Endothelial cell (in vitro differentiated cells): ENCODE results near the gene SERINC2. TPM values are rescaled to one million over a fixed set of nuclear protein-coding genes. Genes with fewer than 3 reads are reported as not detected.
"Not testable (repeated sequence)": the region's sequence is repeated elsewhere in the genome, so short reads cannot be mapped to it uniquely, and the experiment has no call there.

Experiments
- DNase-seq: peaks from one replicate; pipeline ENCODE4 v3.0.0; 2021; ENCODE audit warnings: low spot score
- H3K27ac Mint-ChIP-seq: one replicate; pipeline ENCODE4 v1.8.0; 2021; ENCODE audit warnings: mixed read lengths, inconsistent platforms; ENCODE audit not compliant: unreplicated experiment
- H3K27me3 Mint-ChIP-seq: one replicate; pipeline ENCODE4 v1.8.0; 2021; ENCODE audit warnings: mild to moderate bottlenecking, moderate library complexity, mixed read lengths, inconsistent platforms; ENCODE audit not compliant: unreplicated experiment
- H3K36me3 Mint-ChIP-seq: one replicate; pipeline ENCODE4 v1.8.0; 2021; ENCODE audit warnings: mild to moderate bottlenecking, low read depth, mixed read lengths, inconsistent platforms; ENCODE audit not compliant: unreplicated experiment
- H3K4me1 Mint-ChIP-seq: one replicate; pipeline ENCODE4 v1.8.0; 2021; ENCODE audit warnings: mild to moderate bottlenecking, mixed read lengths, inconsistent platforms; ENCODE audit not compliant: unreplicated experiment
- H3K4me3 Mint-ChIP-seq: one replicate; pipeline ENCODE4 v1.8.0; 2021; ENCODE audit warnings: mild to moderate bottlenecking, mixed read lengths, inconsistent platforms; ENCODE audit not compliant: unreplicated experiment
- H3K9me3 Mint-ChIP-seq: one replicate; pipeline ENCODE4 v1.8.0; 2021; ENCODE audit warnings: mixed read lengths, inconsistent platforms; ENCODE audit not compliant: unreplicated experiment
- CTCF ChIP-seq: fragments of 200-600 bp; sonication (generic); IDR thresholded peaks from one replicate; pipeline ENCODE4 v1.5.0; 2021; ENCODE audit warnings: antibody characterized with exemption; ENCODE audit not compliant: unreplicated experiment
- total RNA-seq: library from RNA; stranded (reverse); fragmentation: NEBNext Ultra II Directional; extraction: Animal tissue kit (Norgen Biotek cat#: 25700); gene quantifications from one replicate; pipeline ENCODE4 v1.2.1, GENCODE V29; 2021; ENCODE audit not compliant: unreplicated experiment

The SERINC2 gene
- total RNA-seq, 1 donor from 2014 or later: 23.6 TPM

DNA sequence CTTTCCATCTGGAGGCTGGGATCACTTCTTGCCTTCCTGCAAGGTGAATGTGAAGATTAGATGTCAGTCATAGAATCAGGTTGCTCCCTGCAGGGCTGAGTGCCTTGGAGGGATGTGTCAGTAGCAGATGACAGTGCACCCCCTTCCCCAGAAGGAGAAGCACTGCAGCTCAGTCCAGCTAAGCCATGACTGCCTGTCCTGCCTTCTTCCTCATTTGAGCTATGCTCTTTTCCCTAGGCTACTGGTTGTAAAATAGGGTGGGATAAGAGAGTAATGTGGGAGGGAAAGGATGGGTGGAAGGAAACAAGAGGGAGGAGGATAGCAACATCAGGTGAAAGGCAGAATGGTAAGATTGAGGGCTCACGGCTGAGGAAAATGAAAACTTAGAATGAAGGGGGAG lies 29.0 kb upstream of the SERINC2 start:
- Mint-ChIP-seq H3K4me3 (no peak overlapping the region), H3K9me3 (no peaks in the 10 kb centered on the region), H3K36me3 (no peaks in the 10 kb centered on the region), H3K27ac (no peak overlapping the region), H3K4me1 (peaks cover 10% of the 10 kb centered on the region), H3K27me3 (peaks cover 5% of the 10 kb centered on the region)
- no peak for TF ChIP-seq CTCF
- DNase-seq: no peak

GRCh38 chr1:31386576-31387243 lies 26.3 kb upstream of the SERINC2 start:
- H3K4me1 Mint-ChIP-seq, H3K36me3 Mint-ChIP-seq, H3K4me3 Mint-ChIP-seq, H3K9me3 Mint-ChIP-seq, H3K27ac Mint-ChIP-seq, DNase-seq, H3K27me3 Mint-ChIP-seq: not testable (repeated sequence)

DNA sequence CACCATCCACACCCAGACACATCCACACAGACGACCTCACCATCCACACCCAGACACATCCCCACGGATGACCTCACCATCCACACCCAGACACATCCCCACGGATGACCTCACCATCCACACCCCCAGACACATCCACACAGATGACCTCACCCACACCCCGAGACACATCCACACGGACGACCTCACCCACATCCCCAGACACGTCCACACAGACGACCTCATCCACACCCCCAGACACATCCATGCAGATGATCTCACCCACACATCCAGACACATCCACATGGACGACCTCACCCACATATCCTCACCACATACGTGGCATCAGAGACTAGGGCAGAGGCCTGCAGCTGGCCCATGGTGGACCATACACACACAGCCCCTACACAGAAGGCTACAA lies 25.4 kb upstream of the SERINC2 start:
- Mint-ChIP-seq H3K4me1 (peaks cover 2% of the 10 kb centered on the region), H3K9me3 (no peaks in the 10 kb centered on the region), H3K36me3 (no peaks in the 10 kb centered on the region), H3K27ac (no peak overlapping the region), H3K27me3 (peaks cover 5% of the 10 kb centered on the region), H3K4me3 (no peak overlapping the region)
- DNase-seq: no peak
- no peak for TF ChIP-seq CTCF

DNA sequence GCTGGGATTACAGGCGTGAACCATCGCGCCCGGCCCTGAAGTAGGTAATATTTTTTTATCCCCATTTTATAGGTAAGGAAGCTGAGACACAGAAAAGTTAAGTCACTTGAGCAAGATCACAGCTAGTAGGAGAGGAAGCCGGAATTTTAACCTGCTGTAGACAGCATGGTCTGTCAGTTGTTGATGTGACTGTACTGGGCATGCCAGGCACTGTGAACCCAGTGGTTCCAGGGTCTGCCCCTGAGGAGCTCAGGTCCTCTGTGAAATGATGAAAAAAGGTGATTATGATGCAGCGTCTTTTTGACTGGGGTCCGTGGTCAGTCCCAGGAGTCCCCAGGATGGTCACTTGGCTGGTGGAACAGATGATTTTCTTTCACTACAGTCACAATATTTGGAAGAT lies 23.4 kb upstream of the SERINC2 start:
- no peaks in the 10 kb centered on the region for H3K36me3 Mint-ChIP-seq
- DNase-seq: no peak
- H3K27ac Mint-ChIP-seq: no peak overlapping the region
- no peak for TF ChIP-seq CTCF
- H3K4me1 Mint-ChIP-seq: peaks cover 2% of the 10 kb centered on the region
- H3K4me3 Mint-ChIP-seq: no peak overlapping the region
- H3K27me3 Mint-ChIP-seq: peaks cover 5% of the 10 kb centered on the region
- no peaks in the 10 kb centered on the region for H3K9me3 Mint-ChIP-seq

- no peak for DNase-seq
- Mint-ChIP-seq H3K4me1 (peaks cover 2% of the 10 kb centered on the region), H3K27me3 (peaks cover 5% of the 10 kb centered on the region), H3K9me3 (no peaks in the 10 kb centered on the region), H3K4me3 (no peak overlapping the region), H3K36me3 (no peaks in the 10 kb centered on the region), H3K27ac (no peak overlapping the region)
- TF ChIP-seq CTCF: no peak
These were observed 22.9 kb upstream of the SERINC2 start for GRCh38 chr1:31390071-31390470.
